ENCODE results near the gene SPRTN. TPM values are rescaled to one million over a fixed set of nuclear protein-coding genes. Genes with fewer than 3 reads are reported as not detected.

The SPRTN gene
- total RNA-seq, 1 donor = 17.2 TPM

DNA sequence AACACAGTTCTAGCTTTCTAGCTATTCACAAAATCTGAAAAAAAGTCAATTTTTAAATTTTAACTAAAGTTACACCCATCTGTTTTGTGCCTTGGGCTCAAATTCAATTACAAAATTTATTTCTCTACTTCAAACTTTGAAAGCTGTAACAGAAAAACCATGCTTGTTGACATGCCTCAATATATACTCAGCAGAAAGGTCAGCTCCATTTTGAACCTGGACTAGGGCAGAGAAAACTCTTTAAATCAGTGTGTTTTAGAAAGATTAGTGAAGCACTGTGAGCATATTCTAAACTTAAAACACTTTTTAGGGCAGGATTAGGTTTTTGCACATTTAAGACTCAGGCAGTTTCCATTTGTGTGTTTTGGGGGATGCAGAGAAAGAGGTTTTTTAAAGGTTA lies 34.4 kb downstream of the SPRTN start:
- DNase-seq (ENCODE audit: low read depth) = no peak
- TF ChIP-seq, protein P1, sequence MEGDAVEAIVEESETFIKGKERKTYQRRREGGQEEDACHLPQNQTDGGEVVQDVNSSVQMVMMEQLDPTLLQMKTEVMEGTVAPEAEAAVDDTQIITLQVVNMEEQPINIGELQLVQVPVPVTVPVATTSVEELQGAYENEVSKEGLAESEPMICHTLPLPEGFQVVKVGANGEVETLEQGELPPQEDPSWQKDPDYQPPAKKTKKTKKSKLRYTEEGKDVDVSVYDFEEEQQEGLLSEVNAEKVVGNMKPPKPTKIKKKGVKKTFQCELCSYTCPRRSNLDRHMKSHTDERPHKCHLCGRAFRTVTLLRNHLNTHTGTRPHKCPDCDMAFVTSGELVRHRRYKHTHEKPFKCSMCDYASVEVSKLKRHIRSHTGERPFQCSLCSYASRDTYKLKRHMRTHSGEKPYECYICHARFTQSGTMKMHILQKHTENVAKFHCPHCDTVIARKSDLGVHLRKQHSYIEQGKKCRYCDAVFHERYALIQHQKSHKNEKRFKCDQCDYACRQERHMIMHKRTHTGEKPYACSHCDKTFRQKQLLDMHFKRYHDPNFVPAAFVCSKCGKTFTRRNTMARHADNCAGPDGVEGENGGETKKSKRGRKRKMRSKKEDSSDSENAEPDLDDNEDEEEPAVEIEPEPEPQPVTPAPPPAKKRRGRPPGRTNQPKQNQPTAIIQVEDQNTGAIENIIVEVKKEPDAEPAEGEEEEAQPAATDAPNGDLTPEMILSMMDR (IDR thresholded peaks at IDR 0.05; ENCODE audit: insufficient read depth, low read length) = no peak
- H3K4me3 ChIP-seq (ENCODE audit: low read depth, low read length) = no peak overlapping the region

GRCh38 chr1:231374394-231374793 lies 36.3 kb downstream of the SPRTN start:
- DNase-seq (ENCODE audit: low read depth) = no peak
- H3K4me3 ChIP-seq (ENCODE audit: low read depth, low read length) = no peak overlapping the region
- TF ChIP-seq, protein P1 (IDR thresholded peaks at IDR 0.05; ENCODE audit: insufficient read depth, low read length) = no peak

DNA sequence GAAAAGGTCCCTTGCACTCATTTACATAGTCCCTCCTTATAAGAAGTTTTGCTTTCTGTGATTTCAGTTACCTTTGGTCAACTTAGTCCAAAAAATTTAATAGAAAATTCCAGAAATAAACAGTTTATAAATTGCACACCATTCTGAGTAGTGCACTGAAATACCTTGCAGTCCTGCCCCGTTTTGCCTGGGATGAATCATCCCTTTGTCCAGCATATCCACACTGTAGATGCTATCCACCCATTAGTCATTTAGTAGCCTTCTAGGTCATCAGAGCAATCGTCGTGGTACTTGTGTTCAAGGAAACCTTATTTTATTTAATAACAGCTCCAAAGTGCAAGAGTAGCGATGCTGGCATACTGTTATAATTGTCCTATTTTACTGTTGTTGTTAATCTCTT lies 38.0 kb downstream of the SPRTN start:
- TF ChIP-seq, protein P1 (IDR thresholded peaks at IDR 0.05; ENCODE audit: insufficient read depth, low read length) = no peak
- no peak for DNase-seq (ENCODE audit: low read depth)
- no peak overlapping the region for H3K4me3 ChIP-seq (ENCODE audit: low read depth, low read length)

GRCh38 chr1:231376875-231377549 lies 38.9 kb downstream of the SPRTN start:
- DNase-seq (ENCODE audit: low read depth) = no peak
- TF ChIP-seq, protein P1 (IDR thresholded peaks at IDR 0.05; ENCODE audit: insufficient read depth, low read length) = no peak
- H3K4me3 ChIP-seq (ENCODE audit: low read depth, low read length) = no peak overlapping the region

GRCh38 chr1:231381729-231382128 lies 43.6 kb downstream of the SPRTN start:
- DNase-seq (ENCODE audit: low read depth) = no peak
- no peak overlapping the region for H3K4me3 ChIP-seq (ENCODE audit: low read depth, low read length)
- TF ChIP-seq, protein P1 (IDR thresholded peaks at IDR 0.05; ENCODE audit: insufficient read depth, low read length) = no peak

DNA sequence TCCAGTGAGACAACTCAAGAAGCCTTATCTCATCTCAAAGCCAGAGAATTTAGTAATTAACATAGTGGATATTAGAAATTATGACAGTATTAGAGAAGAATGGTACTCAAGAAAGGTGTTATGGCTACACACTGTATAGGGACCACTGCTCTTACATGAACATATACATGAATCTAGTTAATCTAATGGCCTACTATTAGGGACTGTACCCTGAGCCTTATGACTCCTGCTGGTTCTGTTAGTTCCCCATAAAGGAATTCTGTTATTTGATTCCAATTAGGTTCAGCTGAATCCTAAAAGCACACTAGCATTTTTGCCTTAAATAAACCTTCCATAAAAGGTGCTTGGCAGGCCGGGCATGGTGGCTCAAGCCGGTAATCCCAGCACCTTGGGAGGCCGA lies 44.3 kb downstream of the SPRTN start:
- DNase-seq (ENCODE audit: low read depth) = no peak
- TF ChIP-seq, protein P1 (IDR thresholded peaks at IDR 0.05; ENCODE audit: insufficient read depth, low read length) = no peak
- H3K4me3 ChIP-seq (ENCODE audit: low read depth, low read length) = no peak overlapping the region

All from fibroblast of the aortic adventitia (primary cell).